WTC11 (cell line): Measurements from ENCODE around the gene UBAP1. TPM values are rescaled to one million over a fixed set of nuclear protein-coding genes. Genes with fewer than 3 reads are reported as not detected.

Experiments used
- ATAC-seq: fragments of 200-7000 bp; cut with Tn5 transposase; 2 replicates; pipeline ENCODE4 v1.10.0; 2021; ENCODE audit warnings: mild to moderate bottlenecking, moderate library complexity
- CTCF ChIA-PET: fragments of 300-600 bp; sonication (Branson Sonifier 250); formaldehyde crosslinking; loops from one replicate; lab custom pipeline; 2021; ENCODE audit warnings: antibody characterized with exemption; lab: Charles Lee
- POLR2A ChIA-PET: fragments of 350-600 bp; sonication (Branson Sonifier 250); formaldehyde crosslinking; loops from one replicate; lab custom pipeline; 2021; ENCODE audit warnings: antibody characterized with exemption; lab: Charles Lee
- DNase-seq: peaks from one replicate; pipeline ENCODE4 v3.0.0; 2021; ENCODE audit warnings: low spot score
- H3K27ac Mint-ChIP-seq: 2 replicates; pipeline ENCODE4 v1.8.0; 2021; ENCODE audit warnings: mixed read lengths
- H3K27me3 Mint-ChIP-seq: 2 replicates; pipeline ENCODE4 v1.8.0; 2021; ENCODE audit warnings: low read depth, mild to moderate bottlenecking, moderate library complexity, mixed read lengths
- H3K36me3 Mint-ChIP-seq: 2 replicates; pipeline ENCODE4 v1.8.0; 2021; ENCODE audit warnings: mixed read lengths
- H3K4me1 Mint-ChIP-seq: 2 replicates; pipeline ENCODE4 v1.8.0; 2022; ENCODE audit warnings: mixed read lengths
- H3K4me3 Mint-ChIP-seq: 2 replicates; pipeline ENCODE4 v1.8.0; 2021; ENCODE audit warnings: mild to moderate bottlenecking, moderate library complexity, mixed read lengths
- H3K9me3 Mint-ChIP-seq: 2 replicates; pipeline ENCODE4 v1.8.0; 2021; ENCODE audit warnings: mixed read lengths
- ATF1 ChIP-seq: sonication (generic); formaldehyde crosslinking; IDR thresholded peaks from 2 replicates; pipeline ENCODE4 v1.8.1; 2023; ENCODE audit warnings: mild to moderate bottlenecking, moderate library complexity, missing genetic modification reagents
- ATF2 ChIP-seq: sonication (generic); formaldehyde crosslinking; IDR thresholded peaks from 2 replicates; pipeline ENCODE4 v1.8.1; 2022; ENCODE audit warnings: low read depth, missing genetic modification reagents, borderline replicate concordance
- CREB1 ChIP-seq: sonication (generic); formaldehyde crosslinking; IDR thresholded peaks from 2 replicates; pipeline ENCODE4 v1.8.0; 2023; ENCODE audit warnings: mild to moderate bottlenecking, missing genetic modification reagents
- CREM ChIP-seq: sonication (generic); formaldehyde crosslinking; IDR thresholded peaks from 2 replicates; pipeline ENCODE4 v1.8.1; 2022; ENCODE audit warnings: mild to moderate bottlenecking, missing genetic modification reagents, moderate library complexity
- CTCF ChIP-seq: fragments of 200-600 bp; IDR thresholded peaks from 2 replicates; pipeline ENCODE4 v1.8.0; 2022; ENCODE audit warnings: antibody characterized with exemption
- E2F5 ChIP-seq: sonication (generic); formaldehyde crosslinking; IDR thresholded peaks from 2 replicates; pipeline ENCODE4 v1.8.1; 2022; ENCODE audit warnings: mild to moderate bottlenecking, moderate library complexity, missing genetic modification reagents
- ERG ChIP-seq: fragments of 250-450 bp; sonication (Bioruptor Pico); IDR thresholded peaks from 2 replicates; pipeline ENCODE4 v1.8.0; 2021; ENCODE audit warnings: mild to moderate bottlenecking
- HMGXB4 ChIP-seq: sonication (generic); formaldehyde crosslinking; IDR thresholded peaks from 2 replicates; pipeline ENCODE4 v1.8.1; 2023; ENCODE audit warnings: mild to moderate bottlenecking, moderate library complexity, missing genetic modification reagents
- IRF1 ChIP-seq: sonication (generic); formaldehyde crosslinking; IDR thresholded peaks from 2 replicates; pipeline ENCODE4 v1.8.0; 2023; ENCODE audit warnings: missing genetic modification reagents
- JAZF1 ChIP-seq: fragments of 250-450 bp; sonication (Bioruptor Pico); IDR thresholded peaks from 2 replicates; pipeline ENCODE4 v1.9.0; 2021; ENCODE audit warnings: moderate library complexity, mild to moderate bottlenecking, inconsistent platforms
- NFATC4 ChIP-seq: fragments of 250-450 bp; sonication (Bioruptor Pico); IDR thresholded peaks from 2 replicates; pipeline ENCODE4 v1.9.0; 2021; ENCODE audit warnings: mild to moderate bottlenecking
- OVOL2 ChIP-seq: fragments of 250-450 bp; sonication (Bioruptor Pico); IDR thresholded peaks from 2 replicates; pipeline ENCODE4 v1.9.0; 2021; ENCODE audit warnings: mild to moderate bottlenecking, borderline replicate concordance
- PRRX2 ChIP-seq: fragments of 250-450 bp; sonication (Bioruptor Pico); IDR thresholded peaks from 2 replicates; pipeline ENCODE4 v1.8.0; 2021; ENCODE audit warnings: mild to moderate bottlenecking
- RORB ChIP-seq: fragments of 250-450 bp; sonication (Bioruptor Pico); IDR thresholded peaks from 2 replicates; pipeline ENCODE4 v1.9.0; 2021; ENCODE audit warnings: mild to moderate bottlenecking
- STAT6 ChIP-seq: sonication (generic); formaldehyde crosslinking; conservative IDR thresholded peaks from 2 replicates; pipeline ENCODE4 v1.8.1; 2023; ENCODE audit warnings: mild to moderate bottlenecking, low read depth, missing genetic modification reagents, moderate library complexity
- TEAD1 ChIP-seq: sonication (generic); formaldehyde crosslinking; IDR thresholded peaks from 2 replicates; pipeline ENCODE4 v1.8.0; 2022; ENCODE audit warnings: mild to moderate bottlenecking, missing genetic modification reagents
- USF2 ChIP-seq: sonication (generic); formaldehyde crosslinking; IDR thresholded peaks from 2 replicates; pipeline ENCODE4 v1.8.1; 2023; ENCODE audit warnings: mild to moderate bottlenecking, missing genetic modification reagents, moderate library complexity
- ZNF416 ChIP-seq: fragments of 250-450 bp; sonication (Bioruptor Pico); IDR thresholded peaks from 2 replicates; pipeline ENCODE4 v1.9.0; 2021; ENCODE audit warnings: mild to moderate bottlenecking, inconsistent platforms
- ZNF671 ChIP-seq: fragments of 250-450 bp; sonication (Bioruptor Pico); IDR thresholded peaks from 2 replicates; pipeline ENCODE4 v1.8.0; 2021; ENCODE audit warnings: mild to moderate bottlenecking
- total RNA-seq: library from RNA; stranded (reverse); gene quantifications from 3 replicates; pipeline ENCODE4 v1.2.3, GENCODE V29; 2021

UBAP1 gene
- total RNA-seq, 1 experiment from 2014 or later: 23.9 TPM

GRCh38 chr9:34252670-34253459, 74.0 kb downstream of the UBAP1 start:
- peaks cover 8% of the 10 kb centered on the region; the same call in 1 of the 2 replicates for H3K36me3 Mint-ChIP-seq
- ATAC-seq: peak; percentile 77
- H3K27ac Mint-ChIP-seq: no peak overlapping the region
- no peaks in the 10 kb centered on the region for H3K27me3 Mint-ChIP-seq
- POLR2A ChIA-PET: interaction anchor here (0.5 to 1.2 kb wide), 2 partner anchors 17 to 32 kb away, joined by 5 to 6 read pairs; no protein-coding TSS in a partner anchor
- DNase-seq: peak; percentile 81
- no peaks in the 10 kb centered on the region for H3K9me3 Mint-ChIP-seq
- CTCF ChIA-PET: interaction anchor here (0.5 to 4.6 kb wide), 30 partner anchors 9 to 413 kb away, joined by 3 to 28 read pairs (median 3); partner anchors contain the start of genes MYORG, UBAP1 and UBAP2
- H3K4me3 Mint-ChIP-seq: no peak overlapping the region
- TF ChIP-seq CTCF (peak; percentile 86), RORB (CRISPR knock-in tag) (no peak), JAZF1 (CRISPR knock-in tag) (no peak), ATF2 (no peak), ATF1 (CRISPR knock-in tag) (no peak), HMGXB4 (CRISPR knock-in tag) (no peak)
- no peaks in the 10 kb centered on the region for H3K4me1 Mint-ChIP-seq

- Mint-ChIP-seq H3K4me1 (no peaks in the 10 kb centered on the region), H3K27ac (no peak overlapping the region), H3K9me3 (no peaks in the 10 kb centered on the region), H3K36me3 (peaks cover 8% of the 10 kb centered on the region; the same call in 1 of the 2 replicates), H3K4me3 (no peak overlapping the region), H3K27me3 (no peaks in the 10 kb centered on the region)
- no peak for DNase-seq
- ChIA-PET CTCF (interaction anchor here (0.7 to 4.6 kb wide), 12 partner anchors 10 to 180 kb away, joined by 3 to 28 read pairs (median 6); partner anchors contain the start of genes MYORG and UBAP1), POLR2A (interaction anchor here (1.2 kb wide), 1 partner anchor 17 kb away, joined by 6 read pairs; no protein-coding TSS in a partner anchor)
- no peak for ATAC-seq
- no peak for TF ChIP-seq STAT6 (CRISPR knock-in tag)
- TF ChIP-seq OVOL2 (CRISPR knock-in tag): no peak
- no peak for TF ChIP-seq IRF1 (CRISPR knock-in tag)
- TF ChIP-seq ZNF416 (CRISPR knock-in tag): no peak
- TF ChIP-seq CREB1 (CRISPR knock-in tag): no peak
- no peak for TF ChIP-seq NFATC4 (CRISPR knock-in tag)
- TF ChIP-seq CREM (CRISPR knock-in tag): no peak
- TF ChIP-seq PRRX2 (CRISPR knock-in tag): no peak
- TF ChIP-seq E2F5 (CRISPR knock-in tag): no peak
- no peak for TF ChIP-seq ERG
- TF ChIP-seq ZNF671 (CRISPR knock-in tag): no peak
- TF ChIP-seq USF2 (CRISPR knock-in tag): no peak
- no peak for TF ChIP-seq TEAD1 (CRISPR knock-in tag)
Measured at GRCh38 chr9:34253460-34253837, 74.6 kb downstream of the UBAP1 start.
